Stimulated activated CD8-positive, alpha-beta memory T cell treated with anti-CD3 and anti-CD28 coated beads, Interleukin-7, amount 100 ng/mL, for 48 hours (primary cell): ENCODE data around the gene LTF.
"Not testable (repeated sequence)": the region's sequence is repeated elsewhere in the genome, so short reads cannot be mapped to it uniquely, and the experiment has no call there.

ENCODE experiments used
- DNase-seq, 2 donors: peaks; one replicate each; pipeline ENCODE4 v3.0.0-alpha.2; 2020; ENCODE audit warnings: low read depth in 1 of 2; ENCODE audit errors: extremely low read depth in 1 of 2

The LTF gene

GRCh38 chr3:46447228-46447985 is 17.3 kb downstream of the LTF start:
- DNase-seq = no peak

- no peak for DNase-seq
These were observed 21.9 kb downstream of the LTF start for GRCh38 chr3:46442576-46443530.

GRCh38 chr3:46440531-46441294 is 24.0 kb downstream of the LTF start:
- DNase-seq = peak in 1 of 2 donors; percentile 32

- DNase-seq = no peak
These were observed 25.9 kb downstream of the LTF start for GRCh38 chr3:46438831-46439230.

GRCh38 chr3:46435081-46435726 is 29.5 kb downstream of the LTF start:
- DNase-seq = no peak

- DNase-seq = no peak
These were observed 30.9 kb downstream of the LTF start for GRCh38 chr3:46433841-46434240.

- DNase-seq = not testable (repeated sequence)
These were observed 31.6 kb downstream of the LTF start for GRCh38 chr3:46433118-46433517.

GRCh38 chr3:46431905-46432304 is 32.8 kb downstream of the LTF start:
- not testable (repeated sequence) for DNase-seq

- DNase-seq = not testable (repeated sequence)
These were observed 33.8 kb downstream of the LTF start for GRCh38 chr3:46430879-46431278.

- DNase-seq = no peak
These were observed 35.0 kb downstream of the LTF start for GRCh38 chr3:46429671-46430070.

- no peak for DNase-seq
These were observed 35.5 kb downstream of the LTF start for GRCh38 chr3:46429250-46429649.

- DNase-seq = no peak
These were observed 36.5 kb downstream of the LTF start for GRCh38 chr3:46427916-46428833.

GRCh38 chr3:46427404-46427803 is 37.3 kb downstream of the LTF start:
- not testable (repeated sequence) for DNase-seq

- not testable (repeated sequence) for DNase-seq
These were observed 38.2 kb downstream of the LTF start for GRCh38 chr3:46426476-46426875.

- DNase-seq = no peak
These were observed 41.1 kb downstream of the LTF start for GRCh38 chr3:46423588-46423987.

- no peak for DNase-seq
These were observed 42.1 kb downstream of the LTF start for GRCh38 chr3:46422617-46423016.

GRCh38 chr3:46420931-46421330 is 43.8 kb downstream of the LTF start:
- no peak for DNase-seq

GRCh38 chr3:46419816-46420215 is 44.9 kb downstream of the LTF start:
- DNase-seq = no peak

GRCh38 chr3:46417841-46418611 is 46.7 kb downstream of the LTF start:
- no peak for DNase-seq
